Activated naive CD4-positive, alpha-beta T cell treated with anti-CD3 and anti-CD28 coated beads, Interleukin-2, amount 50 U/mL, for 16 hours (primary cell): ENCODE data around the gene TSPAN12.
"Not testable (repeated sequence)": the region's sequence is repeated elsewhere in the genome, so short reads cannot be mapped to it uniquely, and the experiment has no call there.

ENCODE experiments used
- DNase-seq: peaks from one replicate; pipeline ENCODE4 v3.0.0-alpha.2; 2020

The TSPAN12 gene

GRCh38 chr7:120857588-120858573 lies at the start of gene TSPAN12:
Gene TSPAN12 (minus strand): TSS chr7:120858144. CDS start chr7:120856763, 1,381 bp downstream.
- peak; percentile 50 for DNase-seq

DNA sequence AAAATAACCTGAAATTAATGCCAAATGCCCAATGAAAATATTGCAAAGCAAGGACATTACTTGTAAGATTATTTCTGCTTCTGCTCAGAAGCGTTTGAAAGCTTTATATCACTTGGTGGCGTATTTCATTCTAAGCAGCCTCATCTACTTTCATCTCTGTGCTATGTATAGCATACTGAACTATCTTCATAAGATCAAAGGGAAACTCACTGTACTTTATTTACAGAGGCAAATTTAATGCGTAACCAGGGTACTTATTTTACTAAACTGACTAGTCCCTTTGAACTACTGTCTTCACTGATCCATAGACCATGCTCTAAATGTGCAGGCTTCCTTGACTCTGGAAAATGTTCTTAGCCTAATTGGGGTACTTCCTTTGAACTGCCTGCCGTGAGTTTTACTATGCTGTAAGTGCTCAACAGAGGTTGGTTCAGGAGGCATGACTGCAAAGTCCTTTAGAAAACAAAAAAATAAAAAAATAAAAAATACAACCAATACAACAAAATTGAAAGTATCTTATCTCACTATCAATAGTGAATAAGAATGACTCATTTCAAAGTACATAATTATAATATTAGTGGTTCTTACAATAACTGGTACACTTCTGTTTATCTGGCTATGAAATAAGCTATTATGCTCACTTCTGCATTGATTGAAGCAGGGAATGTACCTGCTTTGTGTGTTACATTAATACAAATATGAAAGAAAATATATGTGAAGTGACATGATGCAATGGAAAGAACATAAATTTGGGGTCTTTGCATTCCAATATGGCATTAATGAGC lies 41.0 kb upstream of the TSPAN12 start:
- no peak for DNase-seq

- not testable (repeated sequence) for DNase-seq
Observed at GRCh38 chr7:120895253-120895652, 37.3 kb upstream of the TSPAN12 start.

- not testable (repeated sequence) for DNase-seq
Observed at GRCh38 chr7:120885602-120886001, 27.7 kb upstream of the TSPAN12 start.

GRCh38 chr7:120877701-120878100 lies 19.8 kb upstream of the TSPAN12 start:
- no peak for DNase-seq

- no peak for DNase-seq
Observed at GRCh38 chr7:120876922-120877321, 19.0 kb upstream of the TSPAN12 start.

GRCh38 chr7:120874722-120875121 lies 16.8 kb upstream of the TSPAN12 start:
- DNase-seq: no peak

GRCh38 chr7:120874016-120874415 lies 16.1 kb upstream of the TSPAN12 start:
- no peak for DNase-seq

DNA sequence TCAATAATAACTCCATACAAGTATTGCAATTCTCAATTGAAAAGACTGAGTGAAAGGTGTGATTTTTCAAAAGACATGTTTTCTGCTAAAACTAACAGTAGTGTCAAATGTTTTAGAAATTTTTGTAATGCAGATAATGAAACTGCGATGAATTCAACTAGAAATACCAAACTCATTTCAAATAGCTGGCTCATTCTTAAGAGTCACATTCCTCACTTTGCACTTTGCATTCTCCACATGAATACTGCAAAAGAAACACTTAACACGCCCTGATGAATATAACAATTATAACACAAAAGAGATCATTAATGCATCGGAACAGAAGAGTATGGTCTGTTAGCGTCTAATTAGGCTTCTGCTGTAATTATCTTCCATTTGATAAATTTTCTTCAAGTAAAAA lies 15.5 kb upstream of the TSPAN12 start:
- no peak for DNase-seq

GRCh38 chr7:120869700-120870099 lies 11.8 kb upstream of the TSPAN12 start:
- no peak for DNase-seq

DNA sequence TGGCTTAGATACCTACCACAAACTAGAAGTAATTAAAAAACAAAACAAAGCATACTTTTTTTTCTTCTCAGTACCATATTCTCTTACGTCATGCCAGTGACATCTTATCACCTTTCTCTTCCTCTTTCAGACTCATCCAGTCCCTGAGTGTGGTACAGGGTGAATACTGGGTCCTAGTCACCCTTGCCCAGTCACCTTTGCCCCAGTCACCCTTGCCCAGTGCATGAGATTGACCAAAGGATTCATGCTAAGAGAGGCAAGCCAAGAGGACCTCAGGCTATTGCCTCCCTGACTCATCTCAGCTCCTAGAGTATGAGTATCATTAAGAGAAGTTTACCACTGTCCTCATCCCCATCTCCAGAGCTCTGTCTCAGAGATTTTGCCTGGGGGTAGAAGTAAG lies 10.0 kb upstream of the TSPAN12 start:
- DNase-seq: no peak

- no peak for DNase-seq
Observed at GRCh38 chr7:120865191-120865981, 7.4 kb upstream of the TSPAN12 start.

- DNase-seq: no peak
Observed at GRCh38 chr7:120864141-120864900, 6.4 kb upstream of the TSPAN12 start.

DNA sequence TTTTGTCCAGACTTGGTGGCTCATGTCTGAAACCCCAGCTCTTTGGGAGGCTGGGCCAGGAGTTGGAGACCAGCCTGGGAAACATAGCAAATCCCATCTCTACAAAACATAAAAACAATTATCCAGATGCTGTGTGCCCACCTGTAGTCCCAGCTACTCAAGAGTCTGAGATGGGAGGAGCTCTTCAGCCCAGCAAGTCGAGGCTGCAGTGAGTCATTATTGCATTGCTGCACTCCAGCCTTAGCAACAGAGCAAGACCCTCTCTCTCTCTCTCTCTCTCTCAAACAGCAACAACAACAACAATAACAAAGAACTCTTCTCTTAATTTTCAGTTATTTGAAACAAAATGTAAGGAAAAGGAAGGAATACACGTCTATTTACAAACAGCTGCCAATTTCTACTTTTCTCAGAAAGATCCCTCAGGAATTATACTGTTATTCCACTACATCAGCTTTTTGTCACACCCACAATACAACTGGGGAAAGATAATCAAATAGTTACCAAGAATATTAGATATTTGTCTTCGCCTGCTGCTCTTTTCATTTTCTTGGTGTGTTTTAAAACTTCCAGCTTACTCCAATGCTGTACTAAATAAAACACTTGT lies 5.1 kb upstream of the TSPAN12 start:
- no peak for DNase-seq

DNA sequence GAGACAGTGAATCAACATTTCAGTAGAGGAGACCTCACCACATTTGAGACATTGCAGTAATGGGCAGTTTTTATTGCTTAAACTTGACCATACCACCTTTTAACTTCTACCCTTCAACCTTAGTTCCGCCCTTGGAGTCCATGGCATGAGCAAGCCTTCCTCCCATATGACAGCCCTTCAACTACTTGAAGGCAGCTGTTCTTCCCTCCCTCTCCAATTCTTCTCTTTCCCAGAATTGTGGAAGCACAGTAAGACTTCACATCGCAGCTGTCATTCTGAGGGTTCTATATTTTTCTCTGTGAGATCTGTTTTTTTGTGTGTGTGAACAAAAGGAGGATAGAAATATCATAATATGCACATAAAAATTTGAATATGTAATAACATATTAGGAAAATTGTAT lies 2.2 kb upstream of the TSPAN12 start:
- DNase-seq: no peak

DNA sequence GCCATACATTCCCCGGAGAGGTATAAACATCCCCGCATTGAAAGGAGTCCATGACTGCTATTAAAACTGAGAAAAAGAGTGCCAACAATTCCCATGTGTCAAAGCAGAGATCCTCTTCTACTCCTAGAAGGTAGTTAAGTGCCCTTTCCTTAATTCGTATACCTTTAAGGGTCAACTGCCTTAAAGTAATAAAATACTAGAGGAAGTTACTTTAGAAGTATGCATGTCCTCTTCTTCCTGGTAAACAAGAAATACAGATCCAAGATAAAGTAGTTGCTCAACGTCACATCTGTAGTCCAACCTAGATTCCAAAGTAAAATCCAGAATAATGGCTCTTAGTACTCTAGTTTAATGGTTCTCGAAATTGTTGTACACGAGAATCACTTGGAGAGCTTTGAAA lies 1.5 kb upstream of the TSPAN12 start:
- no peak for DNase-seq

GRCh38 chr7:120856621-120857352 lies 1.2 kb downstream of the TSPAN12 start:
- peak; percentile 13 for DNase-seq

DNA sequence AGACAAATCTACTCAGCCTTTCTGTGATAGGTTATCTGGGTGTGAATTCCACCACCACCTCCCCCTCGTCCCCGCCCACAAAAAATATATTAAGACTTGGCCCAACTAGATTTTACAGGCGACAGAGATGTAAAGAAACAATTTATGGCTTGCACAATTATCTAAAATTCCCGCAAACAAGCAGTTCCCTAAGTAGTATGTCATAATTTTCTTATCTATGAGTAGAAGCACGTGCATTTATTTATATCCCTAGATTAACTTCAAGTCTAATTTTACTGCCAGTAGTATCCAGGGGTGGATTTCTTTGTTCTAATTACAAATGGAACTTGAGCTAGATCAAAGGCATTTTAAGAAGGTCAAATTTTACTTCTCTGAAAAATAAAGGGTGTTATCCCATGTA lies 1.7 kb downstream of the TSPAN12 start:
- no peak for DNase-seq

GRCh38 chr7:120852700-120853099 lies 5.2 kb downstream of the TSPAN12 start:
- DNase-seq: no peak

GRCh38 chr7:120843109-120843508 lies 14.8 kb downstream of the TSPAN12 start:
- no peak for DNase-seq

DNA sequence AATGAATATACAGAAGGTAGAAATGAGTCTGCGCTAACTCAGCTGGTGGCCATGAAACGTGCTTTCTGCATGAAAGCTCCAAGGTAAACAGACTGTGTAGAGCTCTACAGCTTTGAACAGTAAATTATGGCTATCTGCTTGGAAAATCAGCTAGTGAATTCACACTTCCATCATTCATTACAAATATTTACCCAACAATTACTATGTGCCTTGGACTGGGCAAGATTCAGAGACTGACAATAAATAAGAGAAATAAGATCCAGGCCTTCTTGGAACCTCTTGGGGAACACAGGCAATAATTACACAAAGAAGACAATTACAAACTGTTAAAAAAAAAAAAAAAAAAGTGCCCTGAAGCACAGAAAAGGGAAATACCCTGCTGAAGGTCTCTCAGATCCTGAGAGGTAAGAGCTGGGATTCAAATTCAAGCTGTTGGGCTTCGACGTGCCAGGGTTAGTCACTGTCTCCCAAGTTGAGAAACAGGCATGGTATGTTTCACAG lies 15.8 kb downstream of the TSPAN12 start:
- no peak for DNase-seq
